Stimulated activated CD8-positive, alpha-beta memory T cell treated with anti-CD3 and anti-CD28 coated beads, Interleukin-4, amount 100 ng/mL, for 1 hour (primary cell): ENCODE results near the gene PRRT1B.
"Not testable (repeated sequence)": the region's sequence is repeated elsewhere in the genome, so short reads cannot be mapped to it uniquely, and the experiment has no call there.

Experiments
- DNase-seq, 2 donors: peaks; one replicate each; pipeline ENCODE4 v3.0.0-alpha.2; 2020; ENCODE audit warnings: low read depth in 2 of 2, low spot score in 1 of 2

The PRRT1B gene

DNA sequence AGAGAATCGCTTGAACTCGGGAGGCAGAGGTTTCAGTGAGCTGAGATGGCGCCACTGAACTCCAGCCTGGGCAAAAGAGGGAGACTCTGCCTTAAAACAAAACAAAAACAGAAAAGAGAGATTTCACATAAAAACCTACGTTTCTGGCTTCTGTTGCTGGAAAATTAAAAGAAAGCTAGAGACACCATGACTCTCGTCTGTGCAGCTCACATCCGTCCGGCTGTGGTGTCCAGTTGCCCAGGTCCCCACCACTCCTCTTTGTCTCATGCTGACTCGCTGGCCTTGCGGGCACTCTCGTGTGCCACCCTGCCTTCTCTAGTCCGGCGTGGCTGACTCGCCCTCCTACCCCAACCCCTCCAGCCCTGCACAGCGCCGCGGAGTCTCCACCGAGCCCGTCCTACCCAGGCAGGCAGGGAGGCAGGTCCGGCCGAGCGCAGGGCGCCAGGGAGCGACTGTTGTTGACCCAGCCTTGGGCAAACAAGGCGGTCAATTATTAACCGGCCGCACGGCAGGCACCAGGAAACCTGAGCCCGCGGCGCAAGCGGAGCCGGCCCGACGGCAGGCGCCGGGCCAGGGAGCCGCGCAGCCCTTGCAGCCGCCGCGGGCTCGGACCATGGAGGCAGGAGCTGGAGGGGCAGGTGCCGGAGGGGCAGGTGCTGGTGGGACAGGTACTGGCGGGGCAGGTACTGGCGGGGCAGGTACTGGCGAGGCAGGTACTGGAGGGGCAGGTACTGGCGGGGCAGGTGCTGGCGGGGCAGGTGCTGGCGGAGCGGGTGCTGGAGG, at the start of gene PRRT1B:
TSS of gene PRRT1B (plus strand) at position 521 of the 783 bp plus-strand sequence. CDS start at position 614, 93 bp downstream.
- no peak for DNase-seq

GRCh38 chr9:131495785-131496184, 49.5 kb upstream of the PRRT1B start:
- DNase-seq: no peak

GRCh38 chr9:131496844-131497405, 48.4 kb upstream of the PRRT1B start:
- DNase-seq: no peak

DNA sequence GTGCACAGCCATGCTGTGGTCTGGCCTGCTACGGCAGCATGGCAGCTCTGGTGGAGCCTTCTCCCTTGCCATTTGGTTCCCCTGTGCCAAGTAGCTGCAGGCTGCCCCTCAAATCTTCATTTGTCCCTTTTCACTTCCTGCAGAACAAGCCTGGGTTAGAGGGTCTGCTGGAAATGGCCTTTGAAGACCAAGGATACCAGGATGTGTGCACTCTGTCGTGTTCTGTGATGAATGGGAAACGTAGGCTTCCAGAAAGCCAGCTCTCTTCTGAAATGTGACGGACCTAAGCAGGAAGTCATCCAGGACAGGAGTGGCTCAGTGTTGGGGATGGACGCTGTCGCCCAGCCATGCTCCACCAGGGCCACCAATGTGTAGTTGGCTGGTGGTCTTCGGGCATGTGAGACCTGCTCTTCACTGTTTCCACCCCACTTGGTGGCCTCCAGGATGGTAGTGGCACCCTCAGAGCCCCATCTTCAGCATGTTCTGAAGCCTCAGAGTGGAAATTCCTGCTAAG, 46.0 kb upstream of the PRRT1B start:
- DNase-seq: no peak

DNA sequence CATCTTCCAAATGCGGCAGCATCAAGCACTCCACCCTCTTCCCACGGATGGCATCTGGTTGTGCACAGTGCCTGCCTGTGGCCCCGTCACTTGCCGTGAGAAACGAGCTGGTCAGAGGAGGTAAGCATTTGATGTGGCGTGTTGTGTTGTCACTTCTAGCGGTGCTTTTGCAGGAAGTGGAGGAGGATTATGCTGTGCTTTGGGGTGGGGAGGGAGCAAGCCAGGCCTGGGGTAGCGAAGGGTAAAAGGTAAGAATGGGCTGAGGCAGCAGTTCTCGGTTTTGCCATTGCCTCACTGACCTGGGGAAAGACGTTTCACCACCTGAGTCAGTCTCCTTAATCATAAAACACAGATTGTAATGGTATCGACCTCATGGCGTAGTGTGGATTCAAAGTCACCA, 44.9 kb upstream of the PRRT1B start:
- DNase-seq: peak in 1 of 2 donors; percentile 20

- DNase-seq: peak in 1 of 2 donors; percentile 23
Measured at GRCh38 chr9:131500939-131501541, 44.3 kb upstream of the PRRT1B start.

DNA sequence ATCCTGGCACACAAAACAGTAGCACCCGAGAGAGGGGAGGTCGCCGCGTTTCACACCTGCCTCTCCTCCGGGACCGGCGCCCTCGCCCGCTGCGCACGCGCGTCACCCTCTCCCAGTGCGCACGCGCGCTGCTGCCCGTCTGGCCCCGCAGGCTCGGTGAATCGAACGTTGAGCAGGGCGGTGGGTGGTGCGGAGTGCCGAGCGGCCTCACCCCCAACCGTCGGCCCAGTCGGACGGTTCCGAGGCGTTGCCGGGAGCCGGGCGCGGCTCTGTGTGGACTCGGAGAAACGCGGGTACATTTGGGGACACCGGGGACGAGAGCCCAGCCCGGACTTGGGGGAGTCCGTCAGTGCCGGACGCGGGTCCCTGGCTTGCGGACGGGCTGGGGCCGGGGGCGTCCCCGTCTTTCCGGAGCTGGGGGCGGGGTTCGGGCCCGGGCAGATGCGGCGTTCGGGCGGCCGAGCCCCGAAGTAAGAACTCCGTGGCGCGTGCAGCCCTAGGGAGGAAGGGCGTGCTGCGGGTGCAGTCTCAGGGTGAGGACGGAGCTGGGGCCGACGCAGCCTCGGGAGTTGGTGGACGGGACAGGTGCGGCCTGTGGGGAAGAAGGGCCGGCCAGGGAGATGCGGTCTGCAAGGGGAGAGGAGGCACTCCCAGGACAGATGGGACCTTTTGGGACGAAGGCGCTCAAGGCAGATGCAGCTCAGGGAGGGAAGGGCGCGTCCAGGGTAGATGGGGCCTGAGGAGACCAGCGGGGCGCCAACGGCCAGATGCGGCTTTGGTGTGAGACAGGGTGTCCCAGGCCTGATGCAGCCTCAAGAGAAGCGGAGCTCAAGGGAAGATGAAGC, 42.3 kb upstream of the PRRT1B start, which contains the start of gene POMT1:
TSS of gene POMT1 (plus strand) at position 138 of the 845 bp plus-strand sequence. CDS start 1,301 bp downstream, outside the sequence.
- DNase-seq: peak; percentile 49 to 73

DNA sequence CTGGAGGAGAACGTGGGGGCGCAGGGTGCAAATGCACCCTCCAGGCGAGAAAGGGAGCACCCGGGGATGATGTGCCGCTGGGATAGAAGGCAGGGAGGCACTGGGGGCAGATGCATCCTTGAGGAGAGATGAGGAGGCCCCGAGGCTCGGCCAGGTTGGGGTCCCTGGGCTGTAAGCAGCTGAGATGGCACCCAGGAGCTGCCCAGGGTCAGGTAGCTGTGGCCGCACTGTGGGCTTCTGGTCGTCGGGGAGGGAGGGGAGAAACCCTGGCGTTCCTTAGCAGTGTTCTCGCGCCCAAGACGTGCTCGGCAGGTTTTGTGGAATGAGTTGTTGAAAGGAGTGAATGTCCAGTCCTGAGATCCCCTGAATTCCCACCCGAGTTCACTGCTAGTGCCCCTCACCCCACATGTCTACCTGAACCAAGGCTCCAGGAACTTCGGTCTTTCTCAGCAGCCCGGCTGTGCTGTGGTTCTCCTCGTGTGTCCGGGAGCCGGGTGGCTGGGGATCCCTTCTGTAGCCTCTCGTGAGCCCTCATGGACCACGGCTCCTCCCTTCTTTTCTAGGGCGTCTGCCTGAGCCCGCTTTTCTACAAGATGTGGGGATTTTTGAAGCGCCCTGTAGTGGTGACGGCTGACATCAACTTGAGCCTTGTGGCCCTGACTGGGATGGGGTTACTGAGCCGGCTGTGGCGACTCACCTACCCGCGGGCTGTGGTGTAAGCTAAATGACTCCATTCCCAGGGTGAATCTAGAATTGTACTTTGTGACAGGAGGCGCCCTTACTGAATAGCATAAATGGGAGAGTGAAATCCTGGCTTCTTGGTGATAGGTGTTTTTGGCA, 41.5 kb upstream of the PRRT1B start:
- DNase-seq: peak in 1 of 2 donors; percentile 9

DNA sequence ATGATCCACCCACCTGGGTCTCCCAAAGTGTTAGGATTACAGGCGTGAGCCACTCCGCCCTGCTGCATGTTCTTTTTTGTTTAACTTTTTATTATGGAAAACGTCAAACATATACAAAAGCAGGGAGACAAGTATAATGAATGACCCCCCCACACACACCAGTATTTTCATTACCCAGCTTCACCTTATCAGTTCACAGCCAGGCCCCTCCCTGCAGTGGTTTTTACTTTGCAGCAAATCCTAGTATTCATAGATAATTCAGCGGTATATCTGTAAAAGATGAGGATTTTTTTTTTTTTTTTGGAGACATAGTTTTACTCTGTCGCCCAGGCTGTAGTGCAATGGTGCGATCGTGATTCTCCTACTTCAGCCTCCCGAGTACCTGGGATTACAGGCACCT, 40.3 kb upstream of the PRRT1B start:
- DNase-seq: no peak

GRCh38 chr9:131511416-131511815, 33.9 kb upstream of the PRRT1B start:
- DNase-seq: no peak

GRCh38 chr9:131511880-131512279, 33.4 kb upstream of the PRRT1B start:
- no peak for DNase-seq

GRCh38 chr9:131513177-131513576, 32.1 kb upstream of the PRRT1B start:
- DNase-seq: no peak

DNA sequence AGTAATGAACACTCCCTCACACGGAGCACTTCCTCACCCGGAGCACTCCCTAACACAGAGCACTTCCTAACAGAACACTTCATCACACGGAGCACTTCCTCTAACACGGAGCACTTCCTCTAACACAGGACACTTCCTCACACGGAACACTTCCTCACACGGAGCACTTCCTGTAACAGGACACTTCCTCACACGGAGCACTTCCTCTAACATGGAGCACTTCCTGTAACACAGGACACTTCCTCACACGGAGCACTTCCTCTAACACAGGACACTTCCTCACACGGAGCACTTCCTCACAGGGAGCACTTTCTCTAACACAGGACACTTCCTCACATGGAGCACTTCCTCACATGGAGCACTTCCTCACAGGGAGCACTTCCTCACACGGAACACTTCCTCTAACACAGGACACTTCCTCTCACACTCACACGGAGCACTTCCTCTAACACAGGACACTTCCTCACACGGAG, 29.7 kb upstream of the PRRT1B start:
- not testable (repeated sequence) for DNase-seq

GRCh38 chr9:131516100-131516499, 29.2 kb upstream of the PRRT1B start:
- no peak for DNase-seq

GRCh38 chr9:131516930-131517329, 28.4 kb upstream of the PRRT1B start:
- no peak for DNase-seq

- no peak for DNase-seq
Measured at GRCh38 chr9:131517761-131518190, 27.5 kb upstream of the PRRT1B start.

GRCh38 chr9:131518553-131518952, 26.8 kb upstream of the PRRT1B start:
- DNase-seq: no peak

DNA sequence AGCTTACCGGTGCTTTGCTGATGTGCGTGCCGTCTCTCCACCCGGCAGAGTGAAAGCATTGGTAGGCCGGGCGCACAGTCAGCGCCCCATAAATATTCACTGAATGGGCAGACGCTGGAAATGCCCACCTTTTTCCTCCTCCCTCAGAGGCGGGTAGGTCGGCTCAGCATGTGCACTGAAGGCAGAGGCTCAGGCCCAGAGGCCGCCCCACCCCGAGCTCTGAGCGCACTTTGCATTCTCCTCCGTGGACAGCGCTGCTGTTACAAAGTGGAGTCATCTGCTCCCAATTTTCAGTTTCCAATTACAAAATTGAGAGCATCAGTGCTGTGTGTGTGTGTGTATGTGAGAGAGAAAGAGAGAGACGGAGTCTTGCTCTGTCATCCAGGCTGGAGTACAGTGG, 24.8 kb upstream of the PRRT1B start:
- DNase-seq: no peak

DNA sequence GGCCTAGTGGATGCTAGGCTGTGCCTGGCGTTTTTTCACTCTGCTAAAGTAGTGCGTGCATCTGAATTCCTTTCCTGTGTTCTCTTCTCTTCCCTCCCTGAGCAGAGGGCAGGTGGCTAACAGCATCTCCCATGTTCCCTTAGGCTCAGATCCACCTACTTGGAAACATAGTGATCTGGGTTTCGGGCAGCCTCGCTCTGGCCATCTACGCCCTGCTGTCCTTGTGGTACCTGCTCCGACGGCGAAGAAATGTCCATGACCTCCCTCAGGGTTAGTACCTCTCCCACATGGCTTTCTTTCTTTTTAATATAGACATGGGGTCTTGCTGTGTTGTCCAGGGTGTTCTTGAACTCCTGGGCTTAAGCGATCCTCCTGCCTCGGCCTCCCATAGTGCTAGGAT, 24.1 kb upstream of the PRRT1B start:
- no peak for DNase-seq

GRCh38 chr9:131521822-131522221, 23.5 kb upstream of the PRRT1B start:
- no peak for DNase-seq
